CD4-positive, alpha-beta T cell treated with Interleukin-17A for 4 hours (primary cell): ENCODE results near the gene MIPEP.

Experiments used
- DNase-seq: peaks from one replicate; pipeline ENCODE4 v3.0.0-alpha.2; 2020; ENCODE audit warnings: mixed read lengths

The MIPEP gene

DNA sequence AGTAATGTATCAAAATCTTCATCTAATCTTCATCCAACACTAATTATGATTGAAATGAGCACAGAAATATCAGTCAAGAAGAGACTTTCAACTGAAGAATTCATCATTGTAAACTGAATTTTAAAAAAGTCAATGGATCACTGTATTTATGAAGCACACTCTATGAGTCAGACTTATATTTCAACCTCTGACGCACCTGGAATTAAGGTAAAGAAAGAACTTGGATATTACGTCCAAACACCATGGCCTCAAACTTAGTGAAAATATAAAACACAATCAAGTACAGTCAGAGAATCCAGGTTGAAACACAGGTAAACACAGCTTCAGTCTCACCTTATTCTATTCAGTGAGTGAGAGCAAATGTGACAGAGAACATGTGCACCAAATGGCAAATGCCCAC is 39.5 kb downstream of the MIPEP start:
- DNase-seq: no peak

- no peak for DNase-seq
These were observed 40.5 kb downstream of the MIPEP start for GRCh38 chr13:23848646-23849141.

GRCh38 chr13:23848019-23848418 is 41.2 kb downstream of the MIPEP start:
- no peak for DNase-seq

DNA sequence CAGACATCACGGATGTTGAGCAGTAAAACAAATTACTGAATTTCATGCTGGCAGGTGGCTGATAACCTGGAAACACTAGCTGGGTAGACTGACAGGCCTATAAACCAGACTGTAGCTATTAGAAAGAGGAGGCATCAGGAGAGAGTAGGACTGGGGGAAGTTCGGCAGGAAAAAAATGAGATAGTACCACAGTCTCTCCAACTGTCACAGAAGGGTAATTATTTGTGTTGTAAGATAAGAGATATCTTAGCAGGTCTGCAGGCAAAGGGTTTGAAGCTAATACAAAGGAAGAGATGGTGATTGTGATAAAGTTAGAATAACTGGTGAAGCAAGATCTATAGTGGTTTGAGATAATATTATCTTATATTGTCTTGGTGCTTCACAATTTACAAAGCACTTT is 41.7 kb downstream of the MIPEP start:
- DNase-seq: no peak

DNA sequence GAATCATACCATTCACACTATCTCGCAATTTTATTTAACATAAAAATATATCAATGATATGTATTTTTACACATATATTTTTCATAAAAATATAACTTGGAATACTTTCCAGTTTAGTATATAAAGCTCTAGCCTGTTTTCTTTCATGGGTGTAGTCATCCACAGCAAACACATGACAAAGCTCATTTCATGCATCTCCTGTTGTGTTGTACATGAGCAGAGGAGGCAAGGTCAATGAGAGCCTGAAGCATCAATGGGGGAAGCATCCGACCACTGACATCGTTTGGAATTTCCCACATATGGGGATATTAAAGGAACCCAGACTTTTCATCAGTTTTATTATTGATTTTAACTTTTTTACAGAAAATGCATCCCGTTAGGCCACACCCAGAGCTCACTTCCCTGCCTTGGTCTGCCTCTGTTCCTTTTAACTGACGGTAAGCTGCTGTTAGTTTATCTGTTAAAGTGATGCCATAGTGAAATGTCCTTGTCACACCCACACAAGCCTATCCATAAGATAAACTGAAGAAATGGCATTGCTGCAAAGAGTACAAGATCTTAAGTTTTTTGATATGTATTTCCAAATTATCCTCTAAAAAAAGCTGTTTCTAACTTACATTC is 44.0 kb downstream of the MIPEP start:
- no peak for DNase-seq

GRCh38 chr13:23844132-23844531 is 45.1 kb downstream of the MIPEP start:
- no peak for DNase-seq

- no peak for DNase-seq
These were observed 45.8 kb downstream of the MIPEP start for GRCh38 chr13:23843436-23843835.

- DNase-seq: no peak
These were observed 46.8 kb downstream of the MIPEP start for GRCh38 chr13:23842406-23842805.

- no peak for DNase-seq
These were observed 55.2 kb downstream of the MIPEP start for GRCh38 chr13:23833733-23834611.

DNA sequence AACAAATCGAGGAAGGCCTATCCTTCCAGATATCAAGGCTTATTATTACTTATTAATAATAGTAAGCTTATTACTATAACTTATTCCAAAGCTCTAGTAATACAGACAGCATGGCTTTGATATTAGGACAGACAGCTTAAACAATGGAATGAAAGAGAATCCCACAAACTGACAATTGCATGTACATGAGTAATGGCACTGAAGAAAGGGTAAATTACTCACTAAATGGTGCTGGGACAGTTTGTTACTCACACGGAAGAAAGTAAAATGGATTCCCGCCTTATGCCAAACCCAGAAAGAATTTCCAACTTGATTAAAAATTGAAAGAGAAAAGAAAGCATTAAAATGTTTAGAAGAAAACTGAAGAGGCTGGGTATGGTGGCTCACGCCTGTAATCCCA is 60.3 kb downstream of the MIPEP start:
- DNase-seq: no peak

- no peak for DNase-seq
These were observed 61.1 kb downstream of the MIPEP start for GRCh38 chr13:23828086-23828485.

- DNase-seq: no peak
These were observed 64.0 kb downstream of the MIPEP start for GRCh38 chr13:23825179-23825578.

DNA sequence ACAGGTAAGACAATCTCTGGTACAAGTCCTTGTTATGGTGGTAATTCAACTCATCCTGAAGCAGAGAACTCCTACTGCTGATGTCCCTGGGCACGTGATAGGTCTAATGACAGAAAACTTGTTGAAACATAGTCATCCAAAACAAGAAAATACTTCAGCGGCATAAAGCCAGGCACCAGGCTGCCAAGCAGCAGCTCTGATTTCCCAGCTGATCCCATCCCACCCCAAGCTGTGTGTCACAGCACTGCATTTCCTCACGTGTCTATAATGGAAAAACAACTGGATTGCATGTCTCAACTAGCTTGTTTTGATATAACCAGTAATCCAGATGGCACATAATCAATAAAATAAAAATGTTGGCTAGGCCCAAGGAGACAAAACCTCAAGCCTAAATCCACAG is 64.8 kb downstream of the MIPEP start:
- no peak for DNase-seq

DNA sequence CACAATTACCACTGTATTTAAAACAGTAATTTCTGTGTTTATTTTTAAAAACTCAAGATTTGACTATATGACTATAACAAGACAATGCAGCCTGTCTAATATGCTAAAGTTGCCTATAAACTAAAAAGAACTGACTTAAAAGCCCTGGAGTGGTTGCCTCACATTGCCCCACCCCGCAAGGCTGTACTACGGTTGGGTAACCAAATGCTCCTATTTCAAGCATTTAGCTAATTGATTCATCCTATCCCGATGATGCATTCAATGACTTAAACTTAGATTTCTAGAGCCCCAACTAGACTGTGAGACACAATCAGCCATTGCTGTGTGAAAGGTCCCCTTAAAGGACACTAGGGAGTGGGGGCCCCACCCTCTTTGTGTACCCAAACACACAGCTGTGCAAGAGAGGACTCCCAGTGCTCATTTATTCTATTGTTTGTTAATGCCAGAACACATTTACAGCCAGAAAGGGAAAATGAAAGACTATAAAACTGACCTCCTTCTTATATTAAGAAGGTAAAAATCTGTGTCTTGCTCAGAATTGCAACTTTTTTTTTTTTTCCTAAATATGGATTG is 66.9 kb downstream of the MIPEP start:
- no peak for DNase-seq

DNA sequence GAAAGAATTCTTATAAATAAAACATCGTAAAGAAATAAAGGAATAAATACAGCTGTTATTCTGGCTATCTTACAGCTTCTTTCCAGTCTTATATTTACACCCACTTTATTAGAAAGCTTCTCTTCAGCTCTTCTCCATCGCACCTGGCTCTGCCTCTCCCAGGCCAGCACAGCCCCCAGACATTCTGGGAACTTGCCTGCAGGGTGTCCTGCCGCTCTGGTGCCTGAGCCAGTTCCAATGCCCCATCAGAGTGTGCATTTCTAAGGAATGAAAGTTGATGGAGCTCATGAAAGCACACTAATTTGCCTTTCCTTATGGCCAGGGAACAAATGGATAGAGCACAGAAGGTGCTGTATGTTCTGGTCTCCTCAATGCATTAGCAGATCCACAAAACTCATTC is 68.7 kb downstream of the MIPEP start:
- DNase-seq: no peak

DNA sequence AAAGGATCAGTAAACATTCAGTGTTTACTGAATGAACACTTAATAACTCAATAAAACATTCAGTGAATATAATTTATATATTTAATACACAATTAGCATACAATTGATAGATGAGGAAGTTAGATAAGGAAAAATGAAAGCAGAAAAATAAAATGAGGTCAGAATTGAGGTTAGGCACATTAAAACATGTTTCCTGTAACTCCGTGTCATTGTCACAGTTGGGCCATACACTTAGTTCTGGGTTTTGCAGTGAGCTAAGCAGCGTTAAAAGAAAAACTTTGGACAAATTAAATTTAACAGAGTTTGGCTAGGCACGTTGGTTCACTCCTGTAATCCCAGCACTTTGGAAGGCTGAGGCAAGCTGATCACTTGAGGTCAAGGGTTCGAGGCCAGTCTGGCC is 71.4 kb downstream of the MIPEP start:
- no peak for DNase-seq

GRCh38 chr13:23817136-23817535 is 72.1 kb downstream of the MIPEP start:
- DNase-seq: no peak

- no peak for DNase-seq
These were observed 75.6 kb downstream of the MIPEP start for GRCh38 chr13:23813635-23814034.

GRCh38 chr13:23811366-23812062 is 77.7 kb downstream of the MIPEP start:
- DNase-seq: no peak

- no peak for DNase-seq
These were observed 78.4 kb downstream of the MIPEP start for GRCh38 chr13:23810685-23811240.

DNA sequence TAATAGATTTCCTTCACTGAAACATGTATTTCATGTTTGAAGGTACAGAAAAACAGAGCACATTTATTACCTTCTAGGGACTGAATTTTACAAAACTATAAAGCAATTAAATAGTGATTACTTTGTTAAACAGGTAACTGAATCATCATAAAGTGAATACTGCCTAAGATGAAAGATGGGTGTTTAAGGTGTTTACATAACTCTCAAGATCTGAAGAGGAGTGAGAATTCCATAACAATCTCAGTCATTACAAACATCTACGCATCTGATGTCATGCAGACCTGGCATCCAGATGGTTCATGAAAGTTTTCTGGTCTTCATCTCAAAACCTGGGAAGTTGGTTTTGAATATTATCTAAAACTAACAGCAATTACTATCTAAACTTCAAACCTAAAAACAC is 80.4 kb downstream of the MIPEP start:
- DNase-seq: no peak

DNA sequence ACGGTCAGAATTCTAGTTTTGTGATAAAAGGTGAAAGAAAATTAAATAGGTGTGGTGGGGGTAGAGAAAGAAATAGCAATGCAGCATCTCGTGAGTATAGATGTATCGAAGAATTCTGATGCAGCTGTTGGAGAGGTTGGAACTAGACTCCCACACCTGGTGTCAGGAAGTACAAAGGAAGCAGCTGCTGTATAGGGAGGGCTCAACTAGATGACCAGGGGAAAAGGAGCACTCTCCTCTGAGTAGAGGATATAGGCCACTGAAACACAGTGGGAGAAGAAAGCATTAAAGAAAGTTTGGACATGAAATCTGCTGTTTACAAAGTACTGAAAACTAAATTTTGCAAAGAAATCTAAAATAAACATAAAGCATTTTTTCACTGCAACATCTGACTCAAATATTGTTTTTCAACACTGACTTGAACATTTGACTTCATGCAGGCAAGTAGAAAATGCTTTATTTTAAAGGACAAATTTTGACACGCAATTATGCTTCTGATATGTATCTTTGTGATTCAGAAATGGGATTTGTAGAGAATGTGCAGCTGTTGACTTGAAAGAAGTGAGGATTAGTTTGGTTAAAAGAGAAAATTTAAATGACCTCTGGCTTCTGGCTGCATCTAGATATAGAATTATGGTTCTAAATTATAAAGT is 82.2 kb downstream of the MIPEP start:
- DNase-seq: no peak

DNA sequence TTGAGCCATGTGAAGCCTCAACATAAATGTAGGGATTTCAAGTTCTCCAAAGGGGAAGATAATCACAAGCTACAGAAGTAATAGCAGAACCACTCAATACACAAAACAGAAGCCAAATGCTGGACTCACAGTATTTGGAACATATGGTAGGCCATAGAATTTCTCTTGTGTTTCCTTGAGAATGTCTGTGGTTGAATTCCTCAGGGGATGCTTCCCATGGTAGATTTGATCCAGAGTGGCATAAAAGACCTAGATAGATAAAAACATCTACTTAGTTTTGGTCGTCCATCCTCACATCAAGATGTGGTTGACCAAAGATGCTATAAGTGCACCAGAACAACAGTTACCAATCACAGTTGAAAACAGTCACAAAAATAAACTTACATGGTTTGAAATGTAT is 83.4 kb downstream of the MIPEP start:
- DNase-seq: no peak
